Activated CD4-positive, alpha-beta memory T cell treated with anti-CD3 and anti-CD28 coated beads, Interleukin-2, amount 10 ng/mL, durations not matched to agents 7 days and 5 days (primary cell): ENCODE measurements around the gene PLEKHG3. TPM values are rescaled to one million over a fixed set of nuclear protein-coding genes. Genes with fewer than 3 reads are reported as not detected.

Experiments used
- CTCF ChIA-PET: fragments of 350-600 bp; sonication (Branson Sonifier 250); formaldehyde crosslinking; loops from one replicate; lab custom pipeline; 2021; ENCODE audit warnings: antibody characterized with exemption, inconsistent platforms; lab: Charles Lee
- POLR2A ChIA-PET: fragments of 350-600 bp; sonication (Branson Sonifier 250); formaldehyde crosslinking; loops from one replicate; lab custom pipeline; 2021; ENCODE audit warnings: antibody characterized with exemption; lab: Charles Lee
- DNase-seq: peaks from one replicate; pipeline ENCODE4 v3.0.0-alpha.2; 2020
- H3K27ac Mint-ChIP-seq: one replicate; pipeline ENCODE4 v1.8.0; 2021; ENCODE audit warnings: mild to moderate bottlenecking, mixed read lengths
- H3K27me3 Mint-ChIP-seq: one replicate; pipeline ENCODE4 v1.8.0; 2021; ENCODE audit warnings: mixed read lengths
- H3K36me3 Mint-ChIP-seq: one replicate; pipeline ENCODE4 v1.8.0; 2021; ENCODE audit warnings: low read depth, mixed read lengths
- H3K4me1 Mint-ChIP-seq: one replicate; pipeline ENCODE4 v1.8.0; 2021; ENCODE audit warnings: mixed read lengths
- H3K4me3 Mint-ChIP-seq: one replicate; pipeline ENCODE4 v1.8.0; 2021; ENCODE audit warnings: mild to moderate bottlenecking, mixed read lengths
- H3K9me3 Mint-ChIP-seq: one replicate; pipeline ENCODE4 v1.8.0; 2021; ENCODE audit warnings: mixed read lengths
- total RNA-seq, 2 experiments: library from RNA; stranded (reverse); gene quantifications; one replicate each; pipeline ENCODE4 v1.2.3, GENCODE V29; 2021

Gene PLEKHG3
- total RNA-seq, 2 experiments from 2014 or later, result 126 to 133 TPM

DNA sequence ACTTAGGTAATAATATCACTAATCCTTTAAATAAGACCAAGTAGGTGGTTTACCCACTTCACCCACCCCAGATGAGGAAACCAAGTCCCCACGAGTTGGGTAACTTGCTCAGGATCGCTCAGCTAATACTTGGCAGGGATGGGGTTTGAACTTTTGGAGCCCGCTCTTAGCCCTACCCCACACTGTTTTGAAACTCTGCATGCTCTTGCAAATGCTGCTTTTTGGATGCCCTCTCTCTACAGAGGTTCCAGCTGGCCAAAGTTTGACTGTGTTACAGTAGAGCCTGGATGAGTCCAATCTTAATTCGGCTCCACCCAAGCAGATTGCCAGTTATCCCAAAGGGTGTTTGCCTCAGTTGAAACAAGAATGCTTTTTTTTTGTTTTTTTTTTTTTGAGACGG is 6.8 kb downstream of the PLEKHG3 start:
- Mint-ChIP-seq H3K27ac (no peak overlapping the region), H3K4me3 (no peak overlapping the region), H3K36me3 (peaks cover 87% of the 10 kb centered on the region), H3K4me1 (peaks cover 92% of the 10 kb centered on the region), H3K27me3 (no peaks in the 10 kb centered on the region), H3K9me3 (peaks cover 26% of the 10 kb centered on the region)
- DNase-seq, result no peak
- CTCF ChIA-PET, result interaction anchor here (2.0 kb wide), 1 partner anchor 37 kb away, joined by 6 read pairs; no protein-coding TSS in a partner anchor
- POLR2A ChIA-PET, result interaction anchor here (8.9 kb wide), 1 partner anchor 13 kb away, joined by 230 read pairs; no protein-coding TSS in a partner anchor

DNA sequence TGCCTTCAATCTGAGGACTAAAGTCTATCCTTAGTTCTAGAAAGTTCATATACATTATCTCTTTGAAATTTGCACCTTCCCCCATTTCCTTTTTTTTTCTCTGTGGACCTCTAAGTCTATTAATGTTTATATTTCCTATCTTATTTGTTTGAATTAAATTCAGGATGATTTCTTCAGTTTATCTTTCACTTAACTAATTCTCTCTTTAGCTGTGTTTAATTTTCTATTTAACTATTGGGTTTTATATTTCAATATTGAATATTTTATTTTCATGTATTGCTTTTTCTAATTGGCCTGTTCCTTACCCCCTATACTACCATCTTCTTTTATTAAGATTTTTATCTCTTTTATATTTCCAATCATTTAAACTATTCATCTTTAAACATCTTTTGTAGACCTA is 9.5 kb downstream of the PLEKHG3 start:
- ChIA-PET CTCF (no interaction called here), POLR2A (interaction anchor here (1.2 to 1.4 kb wide), 2 partner anchors 14 to 15 kb away, joined by 3 to 4 read pairs; no protein-coding TSS in a partner anchor)

DNA sequence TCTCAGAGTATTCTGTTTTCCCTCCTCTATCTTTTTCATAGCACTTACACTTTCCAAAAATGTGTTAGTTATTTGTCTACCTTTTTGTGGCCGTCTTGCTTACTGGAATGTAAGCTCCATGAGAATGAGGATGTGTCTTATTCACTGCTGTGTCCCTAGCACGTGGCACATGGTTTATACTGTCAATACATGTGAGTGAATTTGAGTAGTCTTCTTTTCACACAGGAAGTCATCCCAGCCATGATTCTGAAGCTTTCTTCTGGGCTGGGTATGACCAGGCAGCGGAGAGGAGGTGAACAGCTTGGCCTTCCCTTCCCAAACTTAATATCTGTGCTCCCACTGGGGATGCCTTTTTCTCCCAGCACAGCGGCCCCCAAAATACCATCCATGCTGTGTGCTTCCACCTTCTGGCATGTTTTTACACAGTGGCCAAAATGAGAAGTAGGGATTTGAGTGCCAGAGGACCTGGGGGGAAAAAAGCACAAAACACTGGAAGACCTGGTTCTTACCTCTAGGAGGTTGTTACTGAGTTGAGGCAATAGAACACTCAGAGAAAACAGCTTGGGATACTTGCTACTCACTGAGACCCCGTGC is 10.3 kb downstream of the PLEKHG3 start:
- DNase-seq, result no peak
- Mint-ChIP-seq H3K4me1 (peaks cover 92% of the 10 kb centered on the region), H3K27ac (no peak overlapping the region), H3K27me3 (no peaks in the 10 kb centered on the region), H3K9me3 (peaks cover 26% of the 10 kb centered on the region), H3K4me3 (no peak overlapping the region), H3K36me3 (peaks cover 96% of the 10 kb centered on the region)
- ChIA-PET POLR2A (interaction anchor here (0.8 to 1.4 kb wide), 3 partner anchors 10 to 16 kb away, joined by 3 to 4 read pairs (median 3); no protein-coding TSS in a partner anchor), CTCF (no interaction called here)

More for the DNA sequence above, 9.5 kb downstream of the PLEKHG3 start:
- H3K4me3 Mint-ChIP-seq, result no peak overlapping the region
- peaks cover 98% of the 10 kb centered on the region for H3K36me3 Mint-ChIP-seq
- DNase-seq, result no peak
- no peaks in the 10 kb centered on the region for H3K27me3 Mint-ChIP-seq
- H3K9me3 Mint-ChIP-seq, result peaks cover 26% of the 10 kb centered on the region
- no peak overlapping the region for H3K27ac Mint-ChIP-seq
- H3K4me1 Mint-ChIP-seq, result peaks cover 92% of the 10 kb centered on the region

DNA sequence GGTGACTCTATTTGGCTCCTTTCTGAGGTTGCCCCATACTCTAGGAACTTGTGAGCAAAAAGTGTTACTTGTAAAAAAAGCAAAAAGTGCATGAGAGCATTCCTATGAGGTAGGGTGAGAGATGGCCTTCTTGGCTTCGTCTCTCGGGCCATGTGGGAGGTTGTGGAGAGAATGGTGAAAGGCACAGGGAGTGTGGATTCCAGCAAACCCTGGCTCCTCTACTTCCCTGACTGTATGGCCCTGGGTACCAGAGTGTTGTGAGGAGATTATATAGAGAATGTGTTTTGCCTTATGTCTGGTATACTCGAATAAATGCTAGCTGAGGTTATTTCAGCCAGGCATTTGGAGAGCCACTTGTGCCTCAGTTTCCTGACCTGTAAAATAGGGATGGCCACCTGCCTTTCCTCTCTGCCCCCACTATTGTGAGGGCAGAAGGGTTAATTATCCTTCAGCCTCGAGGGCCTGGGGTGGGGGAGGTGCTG is 11.0 kb downstream of the PLEKHG3 start:
- no peak overlapping the region for H3K4me3 Mint-ChIP-seq
- peaks cover 26% of the 10 kb centered on the region for H3K9me3 Mint-ChIP-seq
- H3K27ac Mint-ChIP-seq, result no peak overlapping the region
- CTCF ChIA-PET, result no interaction called here
- peaks cover 95% of the 10 kb centered on the region for H3K36me3 Mint-ChIP-seq
- POLR2A ChIA-PET, result interaction anchor here (1.4 kb wide), 1 partner anchor 16 kb away, joined by 4 read pairs; no protein-coding TSS in a partner anchor
- H3K4me1 Mint-ChIP-seq, result peaks cover 91% of the 10 kb centered on the region
- no peaks in the 10 kb centered on the region for H3K27me3 Mint-ChIP-seq
- no peak for DNase-seq

DNA sequence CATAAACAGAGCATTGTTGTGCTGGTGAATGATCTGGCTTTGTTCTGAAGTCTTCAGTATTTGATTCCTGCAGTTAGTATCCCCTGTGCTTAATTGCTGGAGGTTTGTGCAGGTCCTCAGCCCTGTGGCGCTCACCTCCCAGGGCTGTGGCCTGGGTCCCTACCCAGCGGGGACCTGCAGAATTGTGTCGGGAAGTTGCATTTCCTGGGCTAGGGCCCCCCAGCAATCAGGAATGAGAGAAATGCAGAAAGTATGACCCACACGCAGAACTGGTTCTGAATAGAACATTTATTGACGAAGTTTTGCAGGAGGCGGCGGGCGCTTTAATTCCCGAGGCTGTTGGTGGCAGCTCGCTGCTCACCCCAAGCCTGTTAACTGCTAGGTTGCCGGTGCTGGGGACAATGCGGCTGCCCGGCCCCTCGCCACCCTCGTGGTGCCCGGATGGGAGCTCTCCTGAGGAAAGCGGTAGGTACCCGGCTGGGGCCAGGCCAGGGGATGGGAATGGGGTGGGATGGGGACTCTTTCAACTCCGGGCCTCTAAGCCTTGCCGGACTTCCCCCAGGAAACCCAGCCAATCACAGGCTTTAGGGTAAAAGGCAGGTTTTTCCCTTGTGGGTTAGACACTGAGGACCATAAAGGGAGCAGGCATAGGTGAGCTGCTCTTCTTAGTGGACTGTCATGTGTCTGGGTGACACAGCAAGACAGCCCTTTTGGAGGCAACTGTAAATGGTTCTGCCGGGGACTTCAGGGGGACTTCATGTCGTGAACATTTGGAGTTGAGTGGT is 11.6 kb downstream of the PLEKHG3 start:
- peaks cover 93% of the 10 kb centered on the region for H3K36me3 Mint-ChIP-seq
- H3K27me3 Mint-ChIP-seq, result no peaks in the 10 kb centered on the region
- no peak overlapping the region for H3K27ac Mint-ChIP-seq
- ChIA-PET CTCF (no interaction called here), POLR2A (no interaction called here)
- no peak for DNase-seq
- peaks cover 91% of the 10 kb centered on the region for H3K4me1 Mint-ChIP-seq
- peaks cover 26% of the 10 kb centered on the region for H3K9me3 Mint-ChIP-seq
- H3K4me3 Mint-ChIP-seq, result no peak overlapping the region

DNA sequence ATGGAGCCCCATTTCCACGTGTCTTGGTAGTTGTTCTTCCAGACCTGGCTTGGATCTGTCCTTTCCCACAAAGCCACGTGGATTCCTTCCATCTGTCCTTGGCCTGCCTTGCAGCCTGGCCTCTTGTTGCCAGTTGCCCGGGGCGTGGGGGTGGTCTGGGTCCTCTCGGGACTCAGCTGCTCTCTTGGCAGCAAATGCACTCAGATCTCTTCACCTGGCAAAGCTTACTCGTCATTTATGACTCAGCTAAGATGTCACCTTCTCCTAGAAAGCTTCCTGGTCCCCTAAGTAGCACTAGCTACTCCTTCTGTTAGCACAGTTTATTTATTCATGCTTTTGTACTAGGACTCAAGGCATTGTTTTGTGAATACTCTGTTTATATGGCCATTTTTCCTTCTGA is 13.6 kb downstream of the PLEKHG3 start:
- peaks cover 16% of the 10 kb centered on the region for H3K9me3 Mint-ChIP-seq
- CTCF ChIA-PET, result interaction anchor here (1.1 to 1.4 kb wide), 2 partner anchors 19 to 45 kb away, joined by 3 to 4 read pairs; no protein-coding TSS in a partner anchor
- H3K36me3 Mint-ChIP-seq, result peaks cover 88% of the 10 kb centered on the region
- H3K4me3 Mint-ChIP-seq, result no peak overlapping the region
- H3K27ac Mint-ChIP-seq, result peak overlapping the region; percentile 70
- H3K4me1 Mint-ChIP-seq, result peaks cover 95% of the 10 kb centered on the region
- no peak for DNase-seq
- H3K27me3 Mint-ChIP-seq, result no peaks in the 10 kb centered on the region
- POLR2A ChIA-PET, result interaction anchor here (1.6 to 3.0 kb wide), 3 partner anchors 11 to 45 kb away, joined by 5 to 43 read pairs (median 7); partner anchors contain the start of gene PLEKHG3

DNA sequence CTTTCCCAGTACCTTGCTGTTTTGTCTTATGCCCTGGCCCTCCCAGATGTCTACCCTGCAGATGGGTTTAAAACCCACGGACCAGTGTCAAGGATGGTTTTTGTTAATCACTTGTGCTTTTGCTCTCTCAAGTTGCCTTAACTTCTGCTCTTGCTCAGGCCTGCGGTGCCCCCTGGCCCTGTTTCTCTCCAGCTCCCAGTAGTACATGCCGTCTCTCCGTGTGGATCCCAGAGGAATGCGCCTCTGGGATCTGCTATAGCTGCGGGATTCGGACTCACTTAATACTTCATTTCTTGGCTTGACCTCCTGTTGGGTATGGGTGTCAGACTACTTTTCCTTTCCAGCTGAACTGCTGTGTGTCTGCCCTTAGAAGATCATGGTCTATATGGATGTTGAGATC is 14.5 kb downstream of the PLEKHG3 start:
- H3K9me3 Mint-ChIP-seq, result peaks cover 9% of the 10 kb centered on the region
- ChIA-PET CTCF (no interaction called here), POLR2A (interaction anchor here (1.4 to 3.0 kb wide), 2 partner anchors 12 to 37 kb away, joined by 4 to 43 read pairs; partner anchors contain the start of gene PLEKHG3)
- peaks cover 85% of the 10 kb centered on the region for H3K36me3 Mint-ChIP-seq
- H3K4me3 Mint-ChIP-seq, result no peak overlapping the region
- H3K27me3 Mint-ChIP-seq, result no peaks in the 10 kb centered on the region
- no peak for DNase-seq
- peaks cover 97% of the 10 kb centered on the region for H3K4me1 Mint-ChIP-seq
- peak overlapping the region; percentile 51 for H3K27ac Mint-ChIP-seq

DNA sequence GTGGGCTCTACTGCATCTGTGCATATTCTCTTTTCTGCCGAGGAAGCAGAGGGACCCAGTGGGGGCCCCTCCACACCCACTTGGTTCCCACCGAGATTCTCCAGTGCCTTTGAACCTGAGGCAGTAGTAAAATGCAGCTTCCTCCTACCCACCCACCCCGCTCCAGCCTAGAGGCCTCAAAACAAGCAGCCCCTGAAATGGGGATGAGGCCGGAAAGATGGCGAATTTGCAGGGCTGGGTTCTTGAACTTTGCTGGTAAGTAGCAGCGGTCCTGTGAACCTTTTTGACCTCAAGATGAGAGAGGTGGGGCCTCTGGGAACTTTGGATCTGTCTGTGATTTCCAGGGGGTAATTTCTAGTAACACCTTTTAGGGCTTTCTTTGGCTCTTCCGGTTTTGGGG is 15.4 kb downstream of the PLEKHG3 start:
- peaks cover under 1% of the 10 kb centered on the region for H3K9me3 Mint-ChIP-seq
- no peaks in the 10 kb centered on the region for H3K27me3 Mint-ChIP-seq
- H3K36me3 Mint-ChIP-seq, result peaks cover 86% of the 10 kb centered on the region
- no peak overlapping the region for H3K4me3 Mint-ChIP-seq
- DNase-seq, result no peak
- peaks cover 98% of the 10 kb centered on the region for H3K4me1 Mint-ChIP-seq
- CTCF ChIA-PET, result no interaction called here
- peak overlapping the region; percentile 96 for H3K27ac Mint-ChIP-seq
- POLR2A ChIA-PET, result interaction anchor here (1.4 to 9.1 kb wide), 3 partner anchors 13 to 36 kb away, joined by 4 to 230 read pairs (median 75); partner anchors contain the start of gene PLEKHG3

DNA sequence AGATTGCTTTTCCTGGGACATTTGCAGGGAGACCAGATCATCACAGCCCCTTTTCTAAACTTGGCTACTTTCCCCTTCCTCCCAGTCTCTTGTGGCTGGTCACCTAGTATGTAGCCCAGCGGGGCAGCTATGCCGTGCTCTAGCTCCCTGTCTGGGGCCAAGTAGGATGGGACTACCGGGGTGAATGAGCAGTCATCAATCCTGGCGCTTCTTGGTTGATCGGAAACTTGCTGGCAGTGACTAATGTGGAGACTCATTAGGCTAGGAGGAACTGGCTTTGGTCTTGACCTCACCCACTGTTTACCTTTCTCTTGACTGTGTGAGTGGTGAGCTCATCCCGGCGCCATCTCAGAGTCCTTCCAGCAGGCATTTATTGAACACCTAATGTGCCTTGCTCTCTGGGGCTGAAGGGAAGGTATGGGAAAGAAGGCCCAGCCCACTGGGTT is 15.9 kb downstream of the PLEKHG3 start:
- no peak overlapping the region for H3K4me3 Mint-ChIP-seq
- H3K4me1 Mint-ChIP-seq, result peaks cover 98% of the 10 kb centered on the region
- CTCF ChIA-PET, result interaction anchor here (4.3 kb wide), 1 partner anchor 13 kb away, joined by 30 read pairs; no protein-coding TSS in a partner anchor
- H3K27ac Mint-ChIP-seq, result peak overlapping the region; percentile 96
- H3K36me3 Mint-ChIP-seq, result peaks cover 85% of the 10 kb centered on the region
- no peaks in the 10 kb centered on the region for H3K9me3 Mint-ChIP-seq
- no peak for DNase-seq
- POLR2A ChIA-PET, result interaction anchor here (1.3 to 9.1 kb wide), 4 partner anchors 13 to 36 kb away, joined by 3 to 230 read pairs (median 40); partner anchors contain the start of gene PLEKHG3
- no peaks in the 10 kb centered on the region for H3K27me3 Mint-ChIP-seq

DNA sequence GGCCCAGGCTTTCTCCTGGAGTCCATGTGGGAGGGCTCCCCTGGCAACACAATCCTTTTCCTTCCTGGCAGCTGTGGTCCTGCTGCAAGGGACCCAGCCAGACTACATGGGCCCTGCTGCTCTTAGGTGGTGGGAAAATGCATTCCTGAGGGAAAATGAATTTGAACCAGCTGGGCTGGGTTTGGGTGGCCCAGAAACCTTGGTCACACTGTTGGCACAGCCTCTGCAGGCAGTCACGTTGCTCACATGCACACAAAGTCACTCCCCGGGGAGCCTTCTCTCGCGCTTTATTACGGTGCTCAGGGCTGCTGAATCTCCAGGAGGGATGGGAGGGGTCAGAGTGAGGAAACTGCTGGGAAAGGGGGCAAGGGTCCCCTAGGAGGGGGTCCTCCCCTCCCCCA is 17.2 kb downstream of the PLEKHG3 start:
- ChIA-PET POLR2A (interaction anchor here (1.3 to 9.1 kb wide), 8 partner anchors 14 to 48 kb away, joined by 3 to 230 read pairs (median 20); partner anchors contain the start of gene PLEKHG3), CTCF (interaction anchor here (1.9 to 4.3 kb wide), 4 partner anchors 14 to 51 kb away, joined by 5 to 30 read pairs (median 11); no protein-coding TSS in a partner anchor)
- Mint-ChIP-seq H3K27me3 (no peaks in the 10 kb centered on the region), H3K4me1 (peaks cover 99% of the 10 kb centered on the region), H3K36me3 (peaks cover 79% of the 10 kb centered on the region), H3K4me3 (no peak overlapping the region), H3K9me3 (no peaks in the 10 kb centered on the region), H3K27ac (peak overlapping the region; percentile 96)
- DNase-seq, result no peak

DNA sequence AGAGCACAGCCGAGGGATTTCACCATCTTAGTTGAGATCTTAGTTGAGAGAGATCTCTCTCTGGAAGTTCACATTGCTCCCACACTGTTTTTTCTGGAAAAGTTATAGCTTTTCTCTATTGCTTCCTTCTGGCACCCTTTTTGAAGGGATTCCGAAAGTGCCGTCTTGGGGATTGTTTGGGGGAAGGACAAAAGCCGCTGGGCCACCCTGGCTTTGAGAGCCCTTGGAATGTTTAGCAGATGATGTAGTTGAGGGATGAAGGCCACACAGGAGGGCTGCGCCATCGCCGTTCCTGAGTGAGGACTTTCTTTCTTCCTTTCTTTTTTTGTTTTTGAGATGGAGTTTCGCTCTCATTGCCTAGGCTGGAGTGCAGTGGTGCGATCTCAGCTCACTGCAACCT is 17.7 kb downstream of the PLEKHG3 start:
- CTCF ChIA-PET, result interaction anchor here (1.9 to 4.3 kb wide), 4 partner anchors 15 to 51 kb away, joined by 5 to 30 read pairs (median 11); no protein-coding TSS in a partner anchor
- Mint-ChIP-seq H3K27me3 (no peaks in the 10 kb centered on the region), H3K27ac (peak overlapping the region; percentile 96), H3K9me3 (no peaks in the 10 kb centered on the region), H3K4me1 (peaks cover 99% of the 10 kb centered on the region), H3K36me3 (peaks cover 74% of the 10 kb centered on the region), H3K4me3 (peak overlapping the region; percentile 10)
- POLR2A ChIA-PET, result interaction anchor here (1.3 to 9.1 kb wide), 9 partner anchors 13 to 49 kb away, joined by 3 to 230 read pairs (median 22); partner anchors contain the start of gene PLEKHG3
- DNase-seq, result no peak

DNA sequence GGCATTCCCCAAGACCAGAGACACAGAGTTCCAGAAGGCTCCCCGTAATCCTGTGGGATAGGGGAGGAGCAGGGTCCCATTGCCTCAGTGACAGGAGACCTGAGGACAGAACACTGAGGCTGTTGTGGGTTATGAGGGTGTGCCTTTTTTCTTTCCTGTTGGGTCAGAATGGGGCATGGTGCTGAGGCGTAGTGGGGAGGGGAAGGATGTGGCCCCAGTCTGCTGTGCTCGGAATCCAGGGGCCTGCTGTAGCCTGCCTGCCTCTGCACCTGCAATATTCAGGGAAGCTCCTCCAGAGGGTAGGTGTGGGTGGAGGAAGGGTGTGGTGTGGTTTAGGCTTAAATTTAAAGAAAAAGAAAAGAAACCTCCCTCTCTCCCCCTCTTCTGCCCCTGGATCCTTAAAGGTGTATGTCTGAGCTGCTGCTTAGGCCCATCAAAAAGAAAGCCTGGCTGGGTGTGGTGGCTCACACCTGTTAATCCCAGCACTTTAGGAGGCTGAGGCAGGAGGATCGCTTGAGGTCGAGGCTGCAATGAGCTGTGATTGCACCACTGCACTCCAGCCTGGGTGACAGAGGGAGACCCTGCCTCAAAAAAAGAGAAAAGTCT is 18.7 kb downstream of the PLEKHG3 start:
- Mint-ChIP-seq H3K4me1 (peaks cover 99% of the 10 kb centered on the region), H3K27me3 (no peaks in the 10 kb centered on the region), H3K27ac (peak overlapping the region; percentile 96), H3K4me3 (peak overlapping the region; percentile 76), H3K36me3 (peaks cover 69% of the 10 kb centered on the region), H3K9me3 (no peaks in the 10 kb centered on the region)
- ChIA-PET POLR2A (interaction anchor here (0.9 to 9.1 kb wide), 12 partner anchors 12 to 50 kb away, joined by 3 to 230 read pairs (median 9); partner anchors contain the start of gene PLEKHG3), CTCF (interaction anchor here (1.0 to 4.3 kb wide), 8 partner anchors 16 to 52 kb away, joined by 3 to 30 read pairs (median 8); no protein-coding TSS in a partner anchor)
- DNase-seq, result peak; percentile 74
